K562 (cell line): ENCODE measurements around the gene KCNN4. TPM values are rescaled to one million over a fixed set of nuclear protein-coding genes. Genes with fewer than 3 reads are reported as not detected.

Source experiments
- BCL6 ChIP-seq: fragments of 250-450 bp; sonication (Bioruptor Pico); IDR thresholded peaks from 2 replicates; pipeline ENCODE4 v1.4.0; 2020
- CBFA2T3 ChIP-seq: fragments of 450-650 bp; IDR thresholded peaks from 2 replicates; pipeline ENCODE4 v1.6.1; 2017
- CREB1 ChIP-seq, 2 experiments: sonication (generic) in 1 of 2; formaldehyde crosslinking in 1 of 2; IDR thresholded peaks; 2 replicates each; pipeline versions ENCODE4 v1.6.1 to v1.8.0; 2012 to 2022; ENCODE audit warnings: inconsistent platforms in 1 of 2, mild to moderate bottlenecking in 1 of 2, missing genetic modification reagents in 1 of 2, moderate library complexity in 1 of 2
- CREB5 ChIP-seq: fragments of 250-450 bp; sonication (Bioruptor Pico); IDR thresholded peaks from 2 replicates; pipeline ENCODE4 v1.5.0; 2020; ENCODE audit warnings: mild to moderate bottlenecking
- CXXC5 ChIP-seq: fragments of 250-450 bp; sonication (Bioruptor Pico); IDR thresholded peaks from 2 replicates; pipeline ENCODE4 v1.8.0; 2022; ENCODE audit warnings: inconsistent platforms, mild to moderate bottlenecking, moderate library complexity
- FOXM1 ChIP-seq, 2 experiments: fragments of 450-650 bp in 1 of 2; sonication (generic) in 1 of 2; formaldehyde crosslinking in 1 of 2; IDR thresholded peaks; 2 replicates each; pipeline versions ENCODE4 v1.6.1 to v1.9.0; 2017 to 2022; ENCODE audit warnings: low read depth in 2 of 2, mild to moderate bottlenecking in 2 of 2, missing genetic modification reagents in 1 of 2, moderate library complexity in 1 of 2
- GABPA ChIP-seq: fragments of 200-800 bp; sonication (Bioruptor generic); conservative IDR thresholded peaks from 2 replicates; pipeline ENCODE4 v1.6.1; 2016; ENCODE audit warnings: low read depth, missing genetic modification characterization, missing compliant biosample characterization
- KDM4B ChIP-seq, 2 experiments: fragments of 450-650 bp in 1 of 2; sonication (generic) in 1 of 2; IDR thresholded peaks; 2 replicates each; pipeline ENCODE4 v1.6.1; 2016 to 2017; ENCODE audit warnings: borderline replicate concordance in 2 of 2, antibody characterized with exemption in 1 of 2, low read depth in 1 of 2, mild to moderate bottlenecking in 1 of 2
- MEF2D ChIP-seq: conservative IDR thresholded peaks from 2 replicates; pipeline ENCODE4 v1.6.1; 2016; ENCODE audit warnings: low read depth, missing genetic modification characterization, missing compliant biosample characterization
- MITF ChIP-seq: IDR thresholded peaks from 2 replicates; pipeline ENCODE4 v1.6.1; 2014; ENCODE audit warnings: antibody characterized with exemption
- NFE2L1 ChIP-seq: fragments of 450-650 bp; IDR thresholded peaks from 2 replicates; pipeline ENCODE4 v1.6.1; 2016; ENCODE audit warnings: missing genetic modification characterization, low read depth, mild to moderate bottlenecking, missing compliant biosample characterization, moderate library complexity, borderline replicate concordance
- U2AF2 ChIP-seq: fragments of 200-400 bp; formaldehyde crosslinking; optimal IDR thresholded peaks from 2 replicates; pipeline ENCODE3; 2017; ENCODE audit warnings: low read depth, mild to moderate bottlenecking, low read length
- ZFP91 ChIP-seq: sonication (generic); formaldehyde crosslinking; IDR thresholded peaks from 2 replicates; pipeline ENCODE4 v1.8.0; 2022; ENCODE audit warnings: mild to moderate bottlenecking, missing genetic modification reagents
- ZMIZ1 ChIP-seq, 2 experiments: fragments of 150-350 bp in 1 of 2; IDR thresholded peaks; 2 replicates each; pipeline ENCODE4 v1.6.1; 2012 to 2016; ENCODE audit warnings: low read depth in 2 of 2, low read length in 2 of 2, mild to moderate bottlenecking in 1 of 2, moderate library complexity in 1 of 2
- ZNF124 ChIP-seq: sonication (generic); formaldehyde crosslinking; IDR thresholded peaks from 2 replicates; pipeline ENCODE4 v1.8.1; 2022; ENCODE audit warnings: missing genetic modification reagents
- ZNF280B ChIP-seq: fragments of 250-450 bp; sonication (Bioruptor Pico); IDR thresholded peaks from 2 replicates; pipeline ENCODE4 v1.5.1; 2021; ENCODE audit warnings: mild to moderate bottlenecking
- ZNF57 ChIP-seq: fragments of 450-650 bp; formaldehyde crosslinking; IDR thresholded peaks from 2 replicates; pipeline ENCODE4 v1.4.0; 2020; ENCODE audit warnings: mild to moderate bottlenecking, moderate library complexity
- ZNF778 ChIP-seq: fragments of 450-650 bp; formaldehyde crosslinking; IDR thresholded peaks from 2 replicates; pipeline ENCODE4 v1.4.0; 2020; ENCODE audit warnings: mild to moderate bottlenecking, moderate library complexity
- ZNF785 ChIP-seq: fragments of 250-450 bp; sonication (Bioruptor Pico); IDR thresholded peaks from 2 replicates; pipeline ENCODE4 v1.4.0; 2020; ENCODE audit warnings: mild to moderate bottlenecking
- polyA plus RNA-seq, 8 experiments: library from polyadenylated mRNA; depleted of rRNA in 4 of 8; stranded (reverse) in 5 of 8; unstranded in 3 of 8; fragments of >200 nt; fragmentation: Nextera tagmentation in 2 of 8; fragmentation: Illumina TruSeq in 1 of 8; extraction: Ambion mirVana in 2 of 8; extraction: Trizol in 1 of 8; gene quantifications; 2 replicates each; pipeline versions ENCODE4 v1.2.1 to v1.2.3, GENCODE V29; 2011 to 2014; ENCODE audit warnings: inconsistent platforms in 1 of 8, missing spikeins in 1 of 8
- total RNA-seq, 7 experiments: library from RNA; depleted of rRNA in 6 of 7; stranded (reverse); fragments of >200 nt in 6 of 7; fragmentation: Illumina TruSeq in 2 of 7; extraction: Trizol in 2 of 7; gene quantifications; 2 replicates each; pipeline versions ENCODE4 v1.2.1 to v1.2.3, GENCODE V29; 2011 to 2021; ENCODE audit warnings: low replicate concordance in 1 of 7

KCNN4 gene
- total and polyA plus RNA-seq, 9 of the 15 experiments (the other 6 are each of a cell fraction or from before 2014, with no cell fraction given): 0.53 to 37.7 (median 25.9) TPM

GRCh38 chr19:43789029-43789428 is 8.3 kb upstream of the KCNN4 start (continued):
- TF ChIP-seq CREB5 (CRISPR knock-in tag) (no peak), CXXC5 (CRISPR knock-in tag) (peak; percentile 64), KDM4B (IDR thresholded peaks at IDR 0.05; ENCODE audit: borderline replicate concordance in 2 of 2, low read depth in 1 of 2) (no peak), BCL6 (CRISPR knock-in tag) (0 out of 2 replicates have a peak, but pooled peaks have one; percentile 49), ZNF57 (CRISPR knock-in tag) (no peak), NFE2L1 (no peak), ZNF778 (CRISPR knock-in tag) (no peak), U2AF2 (no peak), MEF2D (no peak), CBFA2T3 (no peak), ZMIZ1 (IDR thresholded peaks at IDR 0.05; ENCODE audit: low read depth in 2 of 2, low read length in 2 of 2) (no peak), ZNF124 (CRISPR knock-in tag) (no peak), ZNF280B (CRISPR knock-in tag) (no peak), GABPA (tag) (peak; percentile 71), CREB1 (IDR thresholded peaks at IDR 0.05) (no peak), CREB1 (CRISPR knock-in tag; IDR thresholded peaks at IDR 0.05) (0 out of 2 replicates have a peak, but pooled peaks have one; percentile 35), ZFP91 (no peak), ZNF785 (no peak), FOXM1 (IDR thresholded peaks at IDR 0.05; ENCODE audit: low read depth) (no peak), FOXM1 (CRISPR knock-in tag; IDR thresholded peaks at IDR 0.05; ENCODE audit: low read depth) (no peak), MITF (no peak)
